ENCODE results near the gene EPHA7.

Gene EPHA7

GRCh38 chr6:93243231-93243778 is 176.1 kb downstream of the EPHA7 start:
- POLR2A ChIA-PET = interaction anchor here (1.3 kb wide), 1 partner anchor 176 kb away, joined by 5 read pairs; the partner anchor contains the start of gene EPHA7
- H3K4me1 ChIP-seq (ENCODE audit: control insufficient read depth, insufficient read depth, low read length) = peaks cover 21% of the 10 kb centered on the region
- TF ChIP-seq OSR2 (tag by site-specific recombination; IDR thresholded peaks at IDR 0.05) (peak; percentile 54; the same call in 1 of the 2 replicates), MZF1 (tag by site-specific recombination; IDR thresholded peaks at IDR 0.05; ENCODE audit: borderline replicate concordance) (peak; percentile 82; the same call in 1 of the 2 replicates), ZNF18 (tag by site-specific recombination; IDR thresholded peaks at IDR 0.05) (peak; percentile 76), ZBTB48 (tag by site-specific recombination; IDR thresholded peaks at IDR 0.05) (0 out of 2 replicates have a peak, but pooled peaks have one; percentile 38), ZIC2 (tag by site-specific recombination; IDR thresholded peaks at IDR 0.05) (no peak), ZNF426 (tag by site-specific recombination; IDR thresholded peaks at IDR 0.05) (no peak), ZNF514 (tag by site-specific recombination; IDR thresholded peaks at IDR 0.05) (no peak), ZNF639 (tag by site-specific recombination; IDR thresholded peaks at IDR 0.05) (no peak), ZNF510 (tag by site-specific recombination; IDR thresholded peaks at IDR 0.05; ENCODE audit: insufficient replicate concordance) (no peak), FEZF1 (tag by site-specific recombination; IDR thresholded peaks at IDR 0.05) (peak; percentile 87), GLI2 (tag by site-specific recombination; IDR thresholded peaks at IDR 0.05; ENCODE audit: borderline replicate concordance, low read depth) (0 out of 2 replicates have a peak, but pooled peaks have one; percentile 12), ZNF660 (tag by site-specific recombination; IDR thresholded peaks at IDR 0.05) (no peak), ZNF610 (tag by site-specific recombination; IDR thresholded peaks at IDR 0.05; ENCODE audit: borderline replicate concordance) (no peak), PRDM4 (tag by site-specific recombination; IDR thresholded peaks at IDR 0.05) (peak; percentile 44; the same call in 1 of the 2 replicates), ZBTB17 (tag by site-specific recombination; IDR thresholded peaks at IDR 0.05) (peak; percentile 44; the same call in 1 of the 2 replicates), ZNF843 (tag by site-specific recombination; IDR thresholded peaks at IDR 0.05) (peak; percentile 79), PRDM6 (tag by site-specific recombination; IDR thresholded peaks at IDR 0.05) (peak; percentile 74), ZNF830 (tag by site-specific recombination; IDR thresholded peaks at IDR 0.05; ENCODE audit: low read depth) (no peak), ZNF580 (tag by site-specific recombination; IDR thresholded peaks at IDR 0.05) (peak; percentile 56; the same call in 1 of the 2 replicates), ZSCAN30 (tag by site-specific recombination; IDR thresholded peaks at IDR 0.05) (no peak), ZXDB (tag by site-specific recombination; IDR thresholded peaks at IDR 0.05) (0 out of 2 replicates have a peak, but pooled peaks have one; percentile 26), ZBTB44 (tag by site-specific recombination; IDR thresholded peaks at IDR 0.05) (peak; percentile 36), ZNF350 (tag by site-specific recombination; IDR thresholded peaks at IDR 0.05) (0 out of 2 replicates have a peak, but pooled peaks have one; percentile 34), SCRT1 (tag by site-specific recombination; IDR thresholded peaks at IDR 0.05; ENCODE audit: borderline replicate concordance) (0 out of 2 replicates have a peak, but pooled peaks have one; percentile 11)
- H3K9me3 ChIP-seq (ENCODE audit: control insufficient read depth, insufficient read depth, low read depth, low read length) = no peaks in the 10 kb centered on the region
- no peak overlapping the region for H3K4me3 ChIP-seq (ENCODE audit: low read depth, low read length)
- H3K27ac ChIP-seq (ENCODE audit: extremely low read depth, low read depth, low read length) = no peak overlapping the region
- CTCF ChIA-PET = interaction anchor here (0.6 kb wide), 1 partner anchor 152 kb away, joined by 3 read pairs; no protein-coding TSS in a partner anchor
- peaks cover 11 to 16% of the 10 kb centered on the region in 2 experiments for H3K36me3 ChIP-seq (ENCODE audit: control insufficient read depth in 2 of 2, insufficient read depth in 1 of 2, low read length in 2 of 2)
